Activated CD8-positive, alpha-beta T cell treated with anti-CD3 and anti-CD28 coated beads, Interleukin-2, amount 10 ng/mL, durations not matched to agents 7 days and 5 days (primary cell): ENCODE measurements around the gene RGS7BP. TPM values are rescaled to one million over a fixed set of nuclear protein-coding genes. Genes with fewer than 3 reads are reported as not detected.

Experiments
- ATAC-seq: fragments of 150-1000 bp; cut with Tn5 transposase; one replicate; pipeline ENCODE4 v1.10.0; 2021; ENCODE audit warnings: moderate library complexity
- CTCF ChIA-PET: fragments of 350-600 bp; sonication (Branson Sonifier 250); formaldehyde crosslinking; loops from one replicate; lab custom pipeline; 2021; ENCODE audit warnings: antibody characterized with exemption; lab: Charles Lee
- POLR2A ChIA-PET: fragments of 350-600 bp; sonication (Branson Sonifier 250); formaldehyde crosslinking; loops from one replicate; lab custom pipeline; 2021; ENCODE audit warnings: antibody characterized with exemption; lab: Charles Lee
- DNase-seq: peaks from one replicate; pipeline ENCODE4 v3.0.0-alpha.2; 2020
- H3K27ac Mint-ChIP-seq: one replicate; pipeline ENCODE4 v1.8.0; 2021; ENCODE audit warnings: mild to moderate bottlenecking, mixed read lengths
- H3K27me3 Mint-ChIP-seq: one replicate; pipeline ENCODE4 v1.8.0; 2021; ENCODE audit warnings: low read depth, mixed read lengths
- H3K36me3 Mint-ChIP-seq: one replicate; pipeline ENCODE4 v1.8.0; 2021; ENCODE audit warnings: low read depth, mixed read lengths
- H3K4me1 Mint-ChIP-seq: one replicate; pipeline ENCODE4 v1.8.0; 2021; ENCODE audit warnings: low read depth, mixed read lengths
- H3K4me3 Mint-ChIP-seq: one replicate; pipeline ENCODE4 v1.8.0; 2021; ENCODE audit warnings: mild to moderate bottlenecking, mixed read lengths
- H3K9me3 Mint-ChIP-seq: one replicate; pipeline ENCODE4 v1.8.0; 2022; ENCODE audit warnings: mixed read lengths; ENCODE audit not compliant: insufficient read depth
- total RNA-seq, 2 experiments: library from RNA; stranded (reverse); gene quantifications; one replicate each; pipeline ENCODE4 v1.2.3, GENCODE V29; 2021

The RGS7BP gene
- total RNA-seq, 2 experiments from 2014 or later, result not detected

GRCh38 chr5:64603676-64604075 is 97.9 kb downstream of the RGS7BP start:
- POLR2A ChIA-PET, result no interaction called here
- ATAC-seq, result no peak
- Mint-ChIP-seq H3K27ac (no peak overlapping the region), H3K36me3 (no peaks in the 10 kb centered on the region), H3K4me1 (no peaks in the 10 kb centered on the region), H3K9me3 (no peaks in the 10 kb centered on the region), H3K4me3 (no peak overlapping the region), H3K27me3 (peaks cover 2% of the 10 kb centered on the region)
- no peak for DNase-seq
- CTCF ChIA-PET, result no interaction called here

DNA sequence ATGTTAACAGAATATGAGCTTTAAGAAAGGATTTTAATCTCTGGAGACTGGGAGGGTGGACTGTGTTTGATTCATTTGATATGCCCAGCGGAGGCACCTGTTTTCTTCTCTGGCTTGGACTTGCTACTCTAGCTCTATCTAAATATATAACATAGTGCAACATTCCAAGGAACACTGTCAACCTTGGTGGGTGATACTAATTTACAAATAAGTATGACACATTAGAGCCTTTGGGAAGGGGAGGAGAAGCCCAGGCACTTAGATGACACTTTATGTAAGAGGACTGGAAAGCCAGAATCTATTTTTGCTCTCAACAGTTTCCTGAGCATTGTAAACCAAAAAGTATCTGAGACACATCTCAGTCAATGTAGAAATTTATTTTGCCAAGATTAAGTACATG is 101.1 kb downstream of the RGS7BP start:
- Mint-ChIP-seq H3K4me3 (no peak overlapping the region), H3K9me3 (no peaks in the 10 kb centered on the region), H3K4me1 (no peaks in the 10 kb centered on the region), H3K27me3 (peaks cover 6% of the 10 kb centered on the region), H3K27ac (no peak overlapping the region), H3K36me3 (no peaks in the 10 kb centered on the region)
- ChIA-PET POLR2A (no interaction called here), CTCF (no interaction called here)
- DNase-seq (no peak), ATAC-seq (no peak)

DNA sequence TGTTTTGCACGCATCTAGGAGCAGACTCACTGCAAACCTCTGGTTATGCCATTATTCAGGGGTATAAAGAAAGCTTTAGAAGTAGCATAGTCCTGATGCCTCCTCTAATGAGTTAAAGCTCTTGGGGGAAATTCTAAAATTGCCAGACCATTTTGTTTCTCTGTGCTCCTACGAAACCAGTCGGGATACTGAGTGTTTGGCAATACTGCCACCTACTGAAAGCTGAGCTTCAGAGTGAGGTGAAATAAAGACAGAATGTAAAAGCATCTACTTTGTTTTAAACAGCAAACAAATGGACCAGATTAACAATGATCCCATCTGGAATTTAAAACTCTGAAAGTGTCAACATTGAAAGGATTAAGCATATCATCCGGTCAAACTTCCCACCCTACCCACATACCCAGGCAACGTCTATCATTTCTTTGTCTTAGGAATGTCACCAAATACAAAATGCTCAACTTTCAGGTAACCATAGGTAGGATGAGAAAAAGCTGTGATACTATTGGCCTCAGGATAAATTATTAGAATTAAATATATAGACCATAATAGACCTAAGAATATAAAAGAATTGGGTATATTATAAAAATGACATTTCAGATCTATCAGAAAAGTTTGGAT is 106.6 kb downstream of the RGS7BP start:
- Mint-ChIP-seq H3K27me3 (peaks cover 19% of the 10 kb centered on the region), H3K27ac (no peak overlapping the region), H3K9me3 (no peaks in the 10 kb centered on the region), H3K4me1 (no peaks in the 10 kb centered on the region), H3K4me3 (no peak overlapping the region), H3K36me3 (no peaks in the 10 kb centered on the region)
- CTCF ChIA-PET, result interaction anchor here (0.8 to 2.8 kb wide), 9 partner anchors 9 to 870 kb away, joined by 3 to 20 read pairs (median 4); no protein-coding TSS in a partner anchor
- peak; percentile 32 for DNase-seq
- ATAC-seq, result no peak
- POLR2A ChIA-PET, result interaction anchor here (0.7 kb wide), 1 partner anchor 652 kb away, joined by 3 read pairs; no protein-coding TSS in a partner anchor

- H3K4me3 Mint-ChIP-seq, result no peak overlapping the region
- H3K36me3 Mint-ChIP-seq, result no peaks in the 10 kb centered on the region
- no peaks in the 10 kb centered on the region for H3K9me3 Mint-ChIP-seq
- no peak for DNase-seq
- no peak overlapping the region for H3K27ac Mint-ChIP-seq
- H3K27me3 Mint-ChIP-seq, result peaks cover 15% of the 10 kb centered on the region
- ChIA-PET POLR2A (no interaction called here), CTCF (no interaction called here)
- ATAC-seq, result no peak
- H3K4me1 Mint-ChIP-seq, result no peaks in the 10 kb centered on the region
Measured at GRCh38 chr5:64615895-64616294, 110.1 kb downstream of the RGS7BP start.

DNA sequence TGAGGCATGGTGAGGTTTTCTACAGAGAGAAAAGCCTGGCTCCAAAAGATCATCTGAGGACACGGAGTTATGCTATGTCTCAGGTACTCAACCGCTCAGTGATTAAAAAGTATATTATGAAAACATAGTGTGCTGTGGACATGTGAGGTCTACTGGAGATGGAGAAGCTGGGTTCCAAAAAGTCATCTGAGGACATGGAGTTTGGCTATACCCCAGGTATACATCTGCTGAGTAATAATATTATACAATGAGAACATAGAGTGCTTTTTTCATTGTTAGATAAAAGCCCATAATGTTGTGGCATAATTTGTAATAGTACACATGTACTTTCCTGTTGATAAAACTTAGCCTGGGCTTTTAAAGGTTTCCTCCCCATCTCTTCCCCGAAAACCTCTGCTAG is 113.8 kb downstream of the RGS7BP start:
- CTCF ChIA-PET, result interaction anchor here (0.6 kb wide), 1 partner anchor 13 kb away, joined by 4 read pairs; no protein-coding TSS in a partner anchor

GRCh38 chr5:64622991-64623390 is 117.2 kb downstream of the RGS7BP start:
- Mint-ChIP-seq H3K36me3 (no peaks in the 10 kb centered on the region), H3K27me3 (peaks cover 5% of the 10 kb centered on the region), H3K27ac (no peak overlapping the region), H3K4me1 (no peaks in the 10 kb centered on the region), H3K4me3 (no peak overlapping the region), H3K9me3 (no peaks in the 10 kb centered on the region)
- ATAC-seq (no peak), DNase-seq (no peak)
- ChIA-PET CTCF (no interaction called here), POLR2A (no interaction called here)

More for the DNA sequence above, 113.8 kb downstream of the RGS7BP start:
- POLR2A ChIA-PET, result no interaction called here
- H3K27ac Mint-ChIP-seq, result no peak overlapping the region
- no peak overlapping the region for H3K4me3 Mint-ChIP-seq
- no peak for DNase-seq
- ATAC-seq, result no peak
- H3K36me3 Mint-ChIP-seq, result no peaks in the 10 kb centered on the region
- peaks cover 11% of the 10 kb centered on the region for H3K27me3 Mint-ChIP-seq
- no peaks in the 10 kb centered on the region for H3K4me1 Mint-ChIP-seq
- H3K9me3 Mint-ChIP-seq, result no peaks in the 10 kb centered on the region

DNA sequence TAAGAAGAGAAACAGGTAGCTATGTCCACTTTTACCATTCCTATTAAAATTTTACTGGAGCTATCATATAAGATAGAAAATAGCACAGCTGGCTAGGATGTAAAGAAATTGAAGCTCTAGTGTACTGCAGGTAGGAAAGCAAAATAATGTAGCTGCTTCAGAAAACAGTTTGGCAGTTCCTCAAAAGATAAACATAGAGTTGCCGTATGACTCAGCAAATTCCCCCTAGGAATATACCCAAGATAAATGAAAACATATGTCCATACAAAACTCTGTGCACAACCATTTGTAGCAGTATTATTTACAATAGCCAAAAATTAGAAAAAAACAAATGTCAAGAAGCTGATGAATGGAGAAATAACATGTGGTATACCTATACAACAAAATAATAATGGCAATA is 119.9 kb downstream of the RGS7BP start:
- ChIA-PET POLR2A (no interaction called here), CTCF (interaction anchor here (1.0 to 1.7 kb wide), 4 partner anchors 9 to 142 kb away, joined by 4 to 6 read pairs (median 4); no protein-coding TSS in a partner anchor)
- Mint-ChIP-seq H3K36me3 (no peaks in the 10 kb centered on the region), H3K27me3 (peaks cover 5% of the 10 kb centered on the region), H3K27ac (no peak overlapping the region), H3K4me3 (no peak overlapping the region), H3K4me1 (no peaks in the 10 kb centered on the region), H3K9me3 (no peaks in the 10 kb centered on the region)
- ATAC-seq, result no peak
- no peak for DNase-seq

GRCh38 chr5:64628901-64629300 is 123.1 kb downstream of the RGS7BP start:
- Mint-ChIP-seq H3K27ac (no peak overlapping the region), H3K9me3 (no peaks in the 10 kb centered on the region), H3K4me3 (no peak overlapping the region), H3K36me3 (no peaks in the 10 kb centered on the region), H3K27me3 (peaks cover 4% of the 10 kb centered on the region), H3K4me1 (no peaks in the 10 kb centered on the region)
- ChIA-PET POLR2A (no interaction called here), CTCF (no interaction called here)
- DNase-seq (no peak), ATAC-seq (no peak)

- ChIA-PET CTCF (no interaction called here), POLR2A (no interaction called here)
- Mint-ChIP-seq H3K4me3 (no peak overlapping the region), H3K27me3 (peaks cover 6% of the 10 kb centered on the region), H3K27ac (no peak overlapping the region), H3K36me3 (no peaks in the 10 kb centered on the region), H3K9me3 (no peaks in the 10 kb centered on the region), H3K4me1 (no peaks in the 10 kb centered on the region)
- ATAC-seq (no peak), DNase-seq (no peak)
Measured at GRCh38 chr5:64629841-64630240, 124.0 kb downstream of the RGS7BP start.

GRCh38 chr5:64632251-64632650 is 126.4 kb downstream of the RGS7BP start:
- Mint-ChIP-seq H3K4me1 (peaks cover 4% of the 10 kb centered on the region), H3K27ac (no peak overlapping the region), H3K4me3 (no peak overlapping the region), H3K27me3 (peaks cover 13% of the 10 kb centered on the region), H3K36me3 (no peaks in the 10 kb centered on the region), H3K9me3 (no peaks in the 10 kb centered on the region)
- ATAC-seq, result no peak
- ChIA-PET POLR2A (no interaction called here), CTCF (interaction anchor here (0.6 to 1.2 kb wide), 4 partner anchors 11 to 152 kb away, joined by 3 to 4 read pairs (median 3); no protein-coding TSS in a partner anchor)
- DNase-seq, result no peak

DNA sequence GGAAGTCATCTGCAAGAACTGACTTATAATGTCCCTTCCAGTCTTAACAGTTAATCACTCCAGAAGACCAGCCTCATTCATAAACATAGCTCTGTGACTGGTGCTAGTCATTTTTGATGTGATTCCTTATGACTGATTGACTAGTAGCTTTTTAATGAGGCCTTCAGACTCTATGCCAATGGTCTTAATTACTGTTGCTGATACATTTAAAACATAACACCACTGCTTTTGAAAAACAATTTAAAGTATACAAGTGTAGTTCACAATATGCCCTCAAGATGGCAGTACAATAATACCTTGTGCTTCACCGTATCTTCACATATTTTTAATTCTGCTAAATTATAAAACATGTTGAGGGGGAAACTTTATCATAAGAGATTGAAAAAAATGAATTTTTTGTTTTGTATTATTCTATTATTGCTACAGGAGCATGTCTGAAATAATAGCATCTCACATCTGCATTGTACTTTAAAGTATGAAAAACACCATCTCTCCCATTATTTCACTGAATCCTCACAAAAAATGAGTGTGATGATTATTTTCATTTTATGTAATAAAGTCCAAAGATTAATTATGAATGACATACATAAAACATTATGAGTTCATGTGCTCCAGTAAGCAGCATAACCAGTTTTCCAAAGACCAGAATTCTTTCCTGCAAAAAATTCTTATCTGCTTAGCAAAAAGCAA is 129.3 kb downstream of the RGS7BP start:
- H3K9me3 Mint-ChIP-seq, result no peaks in the 10 kb centered on the region
- peaks cover 30% of the 10 kb centered on the region for H3K27me3 Mint-ChIP-seq
- ChIA-PET POLR2A (no interaction called here), CTCF (interaction anchor here (0.6 to 3.9 kb wide), 17 partner anchors 9 to 848 kb away, joined by 3 to 46 read pairs (median 4); no protein-coding TSS in a partner anchor)
- DNase-seq, result no peak
- no peak for ATAC-seq
- no peak overlapping the region for H3K4me3 Mint-ChIP-seq
- H3K36me3 Mint-ChIP-seq, result no peaks in the 10 kb centered on the region
- H3K4me1 Mint-ChIP-seq, result peaks cover 6% of the 10 kb centered on the region
- no peak overlapping the region for H3K27ac Mint-ChIP-seq

DNA sequence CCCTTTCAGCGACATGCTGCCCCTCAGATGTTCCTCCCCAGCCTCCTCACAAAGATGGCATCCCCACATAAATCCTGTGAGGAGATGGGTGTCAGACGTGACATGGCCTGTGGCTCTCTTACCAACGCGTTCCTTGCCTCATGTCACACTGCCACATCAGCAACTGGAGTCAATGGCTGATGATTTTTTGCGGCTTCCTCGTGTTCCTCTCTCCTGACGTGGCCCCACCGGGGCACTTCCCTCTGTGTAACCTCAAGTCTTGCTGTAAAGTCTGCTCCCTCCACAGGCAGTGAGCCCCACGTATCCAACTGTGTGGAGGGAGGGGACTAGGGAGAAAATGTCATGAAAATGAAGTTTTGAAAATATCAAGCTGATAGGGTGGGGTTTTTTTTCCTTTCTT is 131.3 kb downstream of the RGS7BP start:
- DNase-seq, result peak; percentile 22
- H3K27ac Mint-ChIP-seq, result no peak overlapping the region
- POLR2A ChIA-PET, result interaction anchor here (0.7 kb wide), 1 partner anchor 365 kb away, joined by 3 read pairs; no protein-coding TSS in a partner anchor
- H3K27me3 Mint-ChIP-seq, result peaks cover 30% of the 10 kb centered on the region
- H3K36me3 Mint-ChIP-seq, result no peaks in the 10 kb centered on the region
- H3K4me1 Mint-ChIP-seq, result peaks cover 6% of the 10 kb centered on the region
- no peak overlapping the region for H3K4me3 Mint-ChIP-seq
- no peaks in the 10 kb centered on the region for H3K9me3 Mint-ChIP-seq
- CTCF ChIA-PET, result interaction anchor here (2.1 to 3.9 kb wide), 2 partner anchors 146 to 846 kb away, joined by 7 to 46 read pairs; no protein-coding TSS in a partner anchor
- no peak for ATAC-seq
